Mesenchymal stem cell (in vitro differentiated cells and primary cell): ENCODE data around the gene ZNF512B.
A peak's percentile ranks its signal among the peaks of the same experiment; 100 is the strongest.

Experiments used
- DNase-seq: peaks from one replicate; pipeline ENCODE4 v3.0.0-alpha.2; 2013
- H2AFZ ChIP-seq: one replicate; pipeline ENCODE4 v1.6.1; 2013; ENCODE audit warnings: low read depth, mild to moderate bottlenecking, control low read depth, inconsistent platforms, low read length, moderate library complexity
- H2AK5ac ChIP-seq: 2 replicates; pipeline ENCODE4 v1.6.1; 2013; ENCODE audit warnings: low read length, moderate library complexity, mild to moderate bottlenecking, inconsistent platforms; ENCODE audit not compliant: severe bottlenecking
- H2BK120ac ChIP-seq: one replicate; pipeline ENCODE4 v1.6.1; 2013; ENCODE audit warnings: low read depth, mild to moderate bottlenecking, inconsistent platforms, low read length, moderate library complexity
- H2BK12ac ChIP-seq, 2 experiments: one replicate each; pipeline ENCODE4 v1.6.1; 2013; ENCODE audit warnings: inconsistent platforms in 2 of 2, low read length in 2 of 2, mild to moderate bottlenecking in 2 of 2, moderate library complexity in 2 of 2, control low read depth in 1 of 2
- H2BK15ac ChIP-seq: one replicate; pipeline ENCODE4 v1.6.1; 2013; ENCODE audit warnings: mild to moderate bottlenecking, low read depth, inconsistent platforms; ENCODE audit not compliant: poor library complexity, severe bottlenecking
- H2BK5ac ChIP-seq: 2 replicates; pipeline ENCODE4 v1.6.1; 2013; ENCODE audit warnings: low read depth, mild to moderate bottlenecking, low read length, control low read depth, inconsistent platforms; ENCODE audit not compliant: poor library complexity, severe bottlenecking
- H3K14ac ChIP-seq, 2 experiments: one replicate each; pipeline ENCODE4 v1.6.1; 2013; ENCODE audit warnings: inconsistent platforms in 2 of 2, low read length in 2 of 2, control low read depth in 1 of 2, mild to moderate bottlenecking in 1 of 2, moderate library complexity in 1 of 2
- H3K18ac ChIP-seq, 2 experiments: one replicate each; pipeline ENCODE4 v1.6.1; 2013; ENCODE audit warnings: inconsistent platforms in 2 of 2, low read length in 2 of 2, control low read depth in 1 of 2, low read depth in 1 of 2, mild to moderate bottlenecking in 1 of 2
- H3K23ac ChIP-seq, 2 experiments: one replicate each; pipeline ENCODE4 v1.6.1; 2013; ENCODE audit warnings: inconsistent platforms in 2 of 2, low read length in 2 of 2, mild to moderate bottlenecking in 2 of 2, moderate library complexity in 2 of 2, control low read depth in 1 of 2
- H3K27ac ChIP-seq: 2 replicates; pipeline ENCODE4 v1.5.1; 2013; ENCODE audit warnings: mild to moderate bottlenecking, moderate library complexity, low read length, control low read depth, inconsistent platforms; ENCODE audit not compliant: poor library complexity, severe bottlenecking
- H3K27me3 ChIP-seq, 2 experiments: 2 replicates each; pipeline versions ENCODE4 v1.6.1 to v1.7.0; 2013; ENCODE audit warnings: low read length in 2 of 2, mild to moderate bottlenecking in 2 of 2, moderate library complexity in 2 of 2, control low read depth in 1 of 2, inconsistent platforms in 1 of 2; ENCODE audit not compliant: control insufficient read depth in 1 of 2, insufficient read depth in 1 of 2
- H3K36me3 ChIP-seq, 2 experiments: 2 replicates each; pipeline versions ENCODE4 v1.6.1 to v1.7.0; 2013; ENCODE audit warnings: low read length in 2 of 2, control low read depth in 1 of 2, inconsistent platforms in 1 of 2, low read depth in 1 of 2, mild to moderate bottlenecking in 1 of 2; ENCODE audit not compliant: insufficient read depth in 2 of 2, control insufficient read depth in 1 of 2
- H3K4ac ChIP-seq, 2 experiments: one replicate each; pipeline ENCODE4 v1.6.1; 2013; ENCODE audit warnings: inconsistent platforms in 2 of 2, low read length in 2 of 2, mild to moderate bottlenecking in 2 of 2, moderate library complexity in 2 of 2, control low read depth in 1 of 2, low read depth in 1 of 2
- H3K4me1 ChIP-seq: 2 replicates; pipeline ENCODE4 v1.6.1; 2013; ENCODE audit warnings: low read depth, low read length, control low read depth; ENCODE audit not compliant: control insufficient read depth, insufficient read depth
- H3K4me2 ChIP-seq: 2 replicates; pipeline ENCODE4 v1.6.1; 2013; ENCODE audit warnings: low read length, mild to moderate bottlenecking, inconsistent platforms; ENCODE audit not compliant: poor library complexity, severe bottlenecking
- H3K4me3 ChIP-seq, 2 experiments: 2 replicates each; pipeline versions ENCODE4 v1.5.1 to v1.7.0; 2013; ENCODE audit warnings: low read length in 2 of 2, mild to moderate bottlenecking in 2 of 2, control low read depth in 1 of 2, low read depth in 1 of 2; ENCODE audit not compliant: insufficient read depth in 1 of 2
- H3K79me1 ChIP-seq: replicated peaks from 2 replicates; pipeline ENCODE4 v1.6.1; 2013; ENCODE audit warnings: mild to moderate bottlenecking, control low read depth, low read length, inconsistent platforms; ENCODE audit not compliant: poor library complexity, severe bottlenecking
- H3K9ac ChIP-seq: 2 replicates; pipeline ENCODE4 v1.7.0; 2013; ENCODE audit warnings: mild to moderate bottlenecking, low read length, moderate library complexity
- H3K9me3 ChIP-seq: 2 replicates; pipeline ENCODE4 v1.7.0; 2013; ENCODE audit warnings: mild to moderate bottlenecking, low read length; ENCODE audit not compliant: control insufficient read depth
- H4K8ac ChIP-seq: one replicate; pipeline ENCODE4 v1.6.1; 2013; ENCODE audit warnings: inconsistent platforms, mild to moderate bottlenecking, low read length, moderate library complexity
- H4K91ac ChIP-seq: one replicate; pipeline ENCODE4 v1.6.1; 2013; ENCODE audit warnings: mild to moderate bottlenecking, low read length, inconsistent platforms
- WGBS: methylation state at CpG from one replicate; pipeline ENCODE4 v1.1.7; 2013; ENCODE audit warnings: mixed read lengths; 5-methylcytosine and 5-hydroxymethylcytosine counted together

The ZNF512B gene

DNA sequence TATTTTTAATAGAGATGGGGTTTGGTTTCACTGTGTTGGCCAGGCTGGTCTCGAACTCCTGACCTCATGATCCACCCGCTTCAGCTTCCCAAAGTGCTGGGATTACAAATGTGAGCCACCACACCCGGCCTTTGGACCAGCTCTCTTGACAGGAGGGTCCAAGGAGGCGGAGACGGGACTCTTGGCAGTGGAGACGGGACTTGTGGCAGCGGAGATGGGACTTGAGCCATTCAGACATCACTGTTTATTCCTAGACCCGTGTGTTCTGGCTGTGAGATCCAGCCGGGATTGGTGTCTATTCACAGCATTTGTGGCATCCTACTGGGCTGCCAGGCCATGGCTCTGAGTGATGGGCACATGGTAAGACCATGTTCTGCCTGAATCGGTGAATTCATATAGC, 36.8 kb upstream of the ZNF512B start:
- H4K91ac ChIP-seq: no peak overlapping the region
- peaks cover 78 to 81% of the 10 kb centered on the region in 2 experiments for H3K36me3 ChIP-seq
- no peak overlapping the region for H3K27ac ChIP-seq
- no peak overlapping the region for H3K4ac ChIP-seq
- H2AK5ac ChIP-seq: no peak overlapping the region
- H3K9me3 ChIP-seq: no peaks in the 10 kb centered on the region
- H3K23ac ChIP-seq: no peak overlapping the region
- H3K27me3 ChIP-seq: no peaks in the 10 kb centered on the region
- H3K9ac ChIP-seq: no peak overlapping the region
- no peak overlapping the region for H4K8ac ChIP-seq
- no peak overlapping the region for H3K4me3 ChIP-seq
- peaks cover 40% of the 10 kb centered on the region for H3K79me1 ChIP-seq
- no peak overlapping the region for H2BK5ac ChIP-seq
- no peak overlapping the region for H2BK15ac ChIP-seq
- no peak overlapping the region for H3K4me2 ChIP-seq
- no peak for DNase-seq
- H3K18ac ChIP-seq: no peak overlapping the region
- no peak overlapping the region for H2AFZ ChIP-seq
- no peak overlapping the region for H2BK120ac ChIP-seq
- WGBS: 98% methylated on average over 10 of the region's 10 CpGs
- H2BK12ac ChIP-seq: no peak overlapping the region
- no peak overlapping the region for H3K14ac ChIP-seq
- H3K4me1 ChIP-seq: peaks cover 19% of the 10 kb centered on the region

DNA sequence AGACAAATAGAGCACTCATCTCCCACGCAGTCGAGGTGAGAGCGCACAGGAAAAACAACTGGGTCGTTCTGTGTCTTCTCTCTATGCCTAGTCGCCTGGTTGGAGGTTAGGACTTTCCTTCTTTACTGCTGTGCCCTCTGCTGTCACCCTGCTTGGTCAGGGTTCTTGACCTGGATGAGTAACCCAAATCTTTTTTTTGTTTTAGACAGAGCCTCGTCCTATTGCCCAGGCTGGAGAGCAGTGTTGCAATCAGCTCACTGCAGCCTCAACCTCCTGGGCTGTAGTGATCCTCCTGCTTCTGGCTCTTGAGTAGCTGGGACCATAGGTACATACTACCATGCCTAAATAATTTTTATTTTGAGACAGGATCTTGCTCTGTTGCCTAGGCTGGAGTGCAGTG, 35.7 kb upstream of the ZNF512B start:
- H3K4me3 ChIP-seq: no peak overlapping the region
- H2BK5ac ChIP-seq: no peak overlapping the region
- H2BK12ac ChIP-seq: no peak overlapping the region
- H3K27me3 ChIP-seq: no peaks in the 10 kb centered on the region
- DNase-seq: peak; percentile 5
- H3K4ac ChIP-seq: no peak overlapping the region
- peaks cover 76 to 82% of the 10 kb centered on the region in 2 experiments for H3K36me3 ChIP-seq
- H4K91ac ChIP-seq: no peak overlapping the region
- H3K27ac ChIP-seq: no peak overlapping the region
- no peak overlapping the region for H2BK120ac ChIP-seq
- H4K8ac ChIP-seq: no peak overlapping the region
- H3K9me3 ChIP-seq: no peaks in the 10 kb centered on the region
- no peak overlapping the region for H3K4me2 ChIP-seq
- no peak overlapping the region for H2BK15ac ChIP-seq
- H3K79me1 ChIP-seq: peaks cover 39% of the 10 kb centered on the region
- no peak overlapping the region for H2AFZ ChIP-seq
- no peak overlapping the region for H3K23ac ChIP-seq
- H3K9ac ChIP-seq: no peak overlapping the region
- H3K4me1 ChIP-seq: peaks cover 10% of the 10 kb centered on the region
- WGBS: 92% methylated on average over 6 of the region's 6 CpGs
- H2AK5ac ChIP-seq: no peak overlapping the region
- no peak overlapping the region for H3K18ac ChIP-seq
- H3K14ac ChIP-seq: no peak overlapping the region

DNA sequence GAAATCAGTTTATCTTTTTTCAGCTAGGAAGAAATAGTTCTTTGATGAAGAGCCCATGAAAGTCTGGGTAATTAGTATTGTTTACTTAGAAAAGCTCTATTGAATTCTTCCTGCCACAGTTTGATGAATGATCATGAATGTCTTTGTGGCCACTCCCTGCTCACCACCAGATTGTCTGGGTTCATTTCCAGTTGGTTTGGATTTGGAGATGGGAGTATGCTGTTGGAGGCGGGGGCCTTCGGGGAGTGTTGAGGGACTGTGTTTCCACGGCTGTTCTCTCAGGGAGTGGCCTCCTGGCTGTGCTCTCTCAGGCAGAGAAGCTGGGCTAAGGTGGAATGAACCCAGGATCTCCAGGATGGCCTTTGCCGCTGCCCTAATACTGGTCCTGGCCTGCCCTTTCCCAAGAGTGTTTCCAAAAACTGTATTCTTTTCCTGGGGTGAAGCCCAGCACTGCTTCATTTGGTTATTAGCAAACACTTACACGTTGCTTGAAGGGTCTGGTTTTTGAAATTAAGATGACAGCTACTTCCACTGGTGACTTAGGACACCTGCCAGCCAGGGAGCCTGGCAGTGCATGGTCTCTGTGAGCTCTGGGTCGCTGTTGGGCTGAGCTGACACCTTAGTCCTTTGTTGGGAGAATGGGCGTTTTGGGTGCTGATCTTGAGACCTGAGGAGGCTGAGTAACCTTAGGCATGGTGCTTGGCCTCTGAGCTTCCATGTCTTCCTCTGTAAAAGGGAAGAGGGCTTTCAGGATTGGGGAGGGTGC, 34.4 kb upstream of the ZNF512B start:
- Histone ChIP-seq H3K4me3 (no peak overlapping the region), H2BK15ac (no peak overlapping the region), H3K18ac (no peak overlapping the region), H2AK5ac (no peak overlapping the region), H3K36me3 (peaks cover 76 to 84% of the 10 kb centered on the region in 2 experiments), H2BK12ac (no peak overlapping the region), H3K27ac (no peak overlapping the region), H3K4me2 (no peak overlapping the region), H3K9ac (no peak overlapping the region), H2AFZ (no peak overlapping the region), H2BK5ac (no peak overlapping the region), H3K9me3 (no peaks in the 10 kb centered on the region), H3K4ac (no peak overlapping the region), H3K79me1 (peaks cover 39% of the 10 kb centered on the region), H2BK120ac (no peak overlapping the region), H3K14ac (no peak overlapping the region), H4K8ac (no peak overlapping the region), H4K91ac (no peak overlapping the region), H3K23ac (no peak overlapping the region), H3K4me1 (peaks cover 4% of the 10 kb centered on the region), H3K27me3 (no peaks in the 10 kb centered on the region)
- WGBS: 86% methylated on average over 7 of the region's 7 CpGs
- no peak for DNase-seq

DNA sequence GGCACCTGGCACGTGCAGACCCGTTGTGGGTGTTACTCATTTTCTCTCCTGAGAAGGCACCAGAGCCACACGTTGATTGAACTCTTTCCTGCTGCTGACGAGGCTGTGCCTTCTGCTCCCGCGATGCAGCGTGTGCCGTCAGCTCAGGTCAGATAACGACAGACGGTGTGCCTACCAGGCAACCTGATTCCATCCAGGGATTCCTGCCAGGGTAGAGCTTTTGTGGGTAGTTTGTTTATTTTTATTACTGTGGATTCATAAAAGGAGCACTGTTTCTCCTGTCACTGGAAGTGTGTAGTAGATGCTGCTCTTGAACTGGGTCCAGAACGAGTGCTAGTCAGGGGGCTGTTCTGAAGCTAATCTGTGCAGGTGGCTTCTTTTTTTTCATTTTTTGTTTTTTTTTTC, 31.9 kb upstream of the ZNF512B start:
- Histone ChIP-seq H2BK12ac (no peak overlapping the region), H3K4me3 (no peak overlapping the region), H3K9ac (no peak overlapping the region), H3K23ac (no peak overlapping the region), H4K8ac (no peak overlapping the region), H2BK120ac (no peak overlapping the region), H3K79me1 (peaks cover 30% of the 10 kb centered on the region), H2BK15ac (no peak overlapping the region), H3K27me3 (no peaks in the 10 kb centered on the region), H3K18ac (no peak overlapping the region), H2BK5ac (no peak overlapping the region), H4K91ac (no peak overlapping the region), H3K36me3 (peaks cover 74 to 80% of the 10 kb centered on the region in 2 experiments), H2AK5ac (no peak overlapping the region), H3K4ac (no peak overlapping the region), H3K14ac (no peak overlapping the region), H3K4me2 (no peak overlapping the region), H3K4me1 (peaks cover 2% of the 10 kb centered on the region), H3K27ac (no peak overlapping the region), H2AFZ (no peak overlapping the region), H3K9me3 (no peaks in the 10 kb centered on the region)
- no peak for DNase-seq
- WGBS: 93% methylated on average over 11 of the region's 11 CpGs
